Measurements from ENCODE around the gene CNTNAP2.

Gene CNTNAP2

GRCh38 chr7:147803606-147804005 is 1687.0 kb downstream of the CNTNAP2 start:
- TF ChIP-seq, protein P1, sequence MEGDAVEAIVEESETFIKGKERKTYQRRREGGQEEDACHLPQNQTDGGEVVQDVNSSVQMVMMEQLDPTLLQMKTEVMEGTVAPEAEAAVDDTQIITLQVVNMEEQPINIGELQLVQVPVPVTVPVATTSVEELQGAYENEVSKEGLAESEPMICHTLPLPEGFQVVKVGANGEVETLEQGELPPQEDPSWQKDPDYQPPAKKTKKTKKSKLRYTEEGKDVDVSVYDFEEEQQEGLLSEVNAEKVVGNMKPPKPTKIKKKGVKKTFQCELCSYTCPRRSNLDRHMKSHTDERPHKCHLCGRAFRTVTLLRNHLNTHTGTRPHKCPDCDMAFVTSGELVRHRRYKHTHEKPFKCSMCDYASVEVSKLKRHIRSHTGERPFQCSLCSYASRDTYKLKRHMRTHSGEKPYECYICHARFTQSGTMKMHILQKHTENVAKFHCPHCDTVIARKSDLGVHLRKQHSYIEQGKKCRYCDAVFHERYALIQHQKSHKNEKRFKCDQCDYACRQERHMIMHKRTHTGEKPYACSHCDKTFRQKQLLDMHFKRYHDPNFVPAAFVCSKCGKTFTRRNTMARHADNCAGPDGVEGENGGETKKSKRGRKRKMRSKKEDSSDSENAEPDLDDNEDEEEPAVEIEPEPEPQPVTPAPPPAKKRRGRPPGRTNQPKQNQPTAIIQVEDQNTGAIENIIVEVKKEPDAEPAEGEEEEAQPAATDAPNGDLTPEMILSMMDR (IDR thresholded peaks at IDR 0.05; ENCODE audit: control insufficient read depth, extremely low read depth, insufficient read depth) = no peak
- H3K4me3 ChIP-seq (ENCODE audit: low read depth, low read length) = no peak overlapping the region
- DNase-seq (ENCODE audit: low read depth) = no peak

- no peak overlapping the region for H3K4me3 ChIP-seq (ENCODE audit: low read depth, low read length)
- TF ChIP-seq, protein P1 (IDR thresholded peaks at IDR 0.05; ENCODE audit: control insufficient read depth, extremely low read depth, insufficient read depth) = no peak
- no peak for DNase-seq (ENCODE audit: low read depth)
Observed at GRCh38 chr7:147804032-147804431, 1687.4 kb downstream of the CNTNAP2 start.

- TF ChIP-seq, protein P1 (IDR thresholded peaks at IDR 0.05; ENCODE audit: control insufficient read depth, extremely low read depth, insufficient read depth) = no peak
- no peak for DNase-seq (ENCODE audit: low read depth)
- H3K4me3 ChIP-seq (ENCODE audit: low read depth, low read length) = no peak overlapping the region
Observed at GRCh38 chr7:147805996-147806576, 1689.5 kb downstream of the CNTNAP2 start.

DNA sequence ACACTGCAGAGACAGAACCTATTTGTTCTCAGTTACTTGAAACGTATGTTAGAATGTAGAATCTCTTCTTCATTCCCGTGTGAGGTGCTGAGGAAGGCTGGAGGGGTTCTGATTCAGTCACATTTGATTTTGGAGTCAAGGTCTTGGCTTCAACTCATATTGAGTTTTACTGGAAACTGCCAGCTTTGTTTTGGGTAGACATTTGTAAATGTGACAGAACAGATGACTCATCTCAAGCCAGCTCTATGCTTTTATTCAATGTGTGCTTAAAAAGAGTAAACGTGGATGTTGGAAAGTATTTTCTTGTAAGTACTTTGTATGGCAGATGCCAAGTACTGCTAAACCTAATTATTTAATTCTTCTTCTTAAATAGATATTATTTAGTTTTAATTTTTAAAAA is 1693.2 kb downstream of the CNTNAP2 start:
- TF ChIP-seq, protein P1 (IDR thresholded peaks at IDR 0.05; ENCODE audit: control insufficient read depth, extremely low read depth, insufficient read depth) = no peak
- no peak for DNase-seq (ENCODE audit: low read depth)
- H3K4me3 ChIP-seq (ENCODE audit: low read depth, low read length) = no peak overlapping the region

- no peak for DNase-seq (ENCODE audit: low read depth)
- no peak overlapping the region for H3K4me3 ChIP-seq (ENCODE audit: low read depth, low read length)
- TF ChIP-seq, protein P1 (IDR thresholded peaks at IDR 0.05; ENCODE audit: control insufficient read depth, extremely low read depth, insufficient read depth) = no peak
Observed at GRCh38 chr7:147810269-147810668, 1693.7 kb downstream of the CNTNAP2 start.

DNA sequence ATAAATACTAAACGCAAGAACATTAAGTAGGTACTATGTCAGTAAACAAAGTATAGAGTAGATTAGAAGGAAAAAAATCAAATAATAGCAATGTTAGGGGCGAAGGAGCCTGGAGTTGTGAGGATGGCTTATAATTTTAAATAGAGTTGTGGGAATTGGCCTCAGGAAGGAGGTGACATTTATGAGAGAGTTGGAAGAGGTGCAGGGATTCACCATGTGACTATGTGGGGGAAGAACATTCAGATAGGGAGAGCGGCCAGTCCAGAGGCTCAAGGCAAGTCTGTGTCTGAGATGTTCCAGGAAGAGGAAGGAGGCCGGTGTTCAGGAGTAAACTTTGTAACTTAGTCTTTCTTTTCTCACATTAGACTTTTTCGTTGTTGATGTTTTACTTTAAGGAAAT is 1695.3 kb downstream of the CNTNAP2 start:
- DNase-seq (ENCODE audit: low read depth) = no peak
- no peak overlapping the region for H3K4me3 ChIP-seq (ENCODE audit: low read depth, low read length)
- TF ChIP-seq, protein P1 (IDR thresholded peaks at IDR 0.05; ENCODE audit: control insufficient read depth, extremely low read depth, insufficient read depth) = no peak

- H3K4me3 ChIP-seq (ENCODE audit: low read depth, low read length) = no peak overlapping the region
- TF ChIP-seq, protein P1 (IDR thresholded peaks at IDR 0.05; ENCODE audit: control insufficient read depth, extremely low read depth, insufficient read depth) = no peak
- DNase-seq (ENCODE audit: low read depth) = no peak
Observed at GRCh38 chr7:147813316-147813715, 1696.7 kb downstream of the CNTNAP2 start.
